NCI-H146 treated with DMSO at 0.1 percent for 48 hours (cell line): Measurements from ENCODE around the gene VPS13D.
"Not testable (repeated sequence)": the region's sequence is repeated elsewhere in the genome, so short reads cannot be mapped to it uniquely, and the experiment has no call there.

ENCODE experiments used
- DNase-seq: peaks from one replicate; lab custom pipeline; 2025; ENCODE audit not compliant: unreplicated experiment; lab: John Stamatoyannopoulos, UW

The VPS13D gene

DNA sequence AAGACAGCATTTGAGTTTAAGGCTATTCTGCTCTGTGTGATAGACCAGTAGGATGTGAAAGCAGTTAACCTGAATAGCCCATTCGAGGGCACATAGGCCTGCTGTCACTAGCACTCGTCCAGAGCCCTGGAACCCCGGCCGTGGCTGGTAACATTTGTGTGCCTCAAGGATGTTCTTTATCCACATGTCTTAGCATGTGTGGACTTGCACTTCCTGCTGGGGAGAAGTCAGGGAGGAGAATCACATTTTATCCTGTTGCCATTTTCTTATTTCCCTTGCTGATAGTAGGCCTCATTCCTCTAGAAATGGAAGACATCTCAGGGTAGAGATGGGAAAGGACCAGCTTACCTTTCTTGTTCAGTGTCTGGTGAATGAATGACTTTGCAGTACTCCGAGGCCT is 54.7 kb downstream of the VPS13D start:
- DNase-seq: no peak

DNA sequence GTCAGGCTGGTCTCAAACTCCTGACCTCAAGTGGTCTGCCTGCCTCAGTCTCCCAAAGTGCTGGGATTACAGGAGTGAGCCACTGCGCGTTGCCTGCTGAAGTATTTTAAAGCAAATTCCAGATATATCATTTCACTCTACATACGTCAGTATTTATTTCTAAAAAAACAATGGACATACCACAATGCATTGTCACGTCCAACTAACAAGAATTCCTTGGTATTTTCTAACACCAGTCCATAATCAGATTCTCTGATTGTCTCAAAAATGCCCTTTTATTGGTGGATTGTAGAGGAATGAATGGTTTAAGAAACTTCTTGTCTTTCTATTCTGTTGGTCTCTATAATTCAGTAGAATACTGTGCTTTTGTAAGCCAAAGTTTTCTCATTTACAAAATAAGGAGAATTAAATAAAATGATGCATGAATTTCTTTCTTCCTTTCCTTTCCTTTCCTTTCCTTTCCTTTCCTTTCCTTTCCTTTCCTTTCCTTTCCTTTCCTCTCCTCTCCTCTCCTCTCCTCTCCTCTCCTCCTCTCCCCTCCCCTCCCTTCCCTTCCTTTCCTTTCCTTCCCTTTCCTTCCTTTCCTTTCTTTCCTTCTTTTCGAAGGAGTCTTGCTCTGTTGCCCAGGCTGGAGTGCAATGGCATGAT is 55.8 kb downstream of the VPS13D start:
- no peak for DNase-seq

DNA sequence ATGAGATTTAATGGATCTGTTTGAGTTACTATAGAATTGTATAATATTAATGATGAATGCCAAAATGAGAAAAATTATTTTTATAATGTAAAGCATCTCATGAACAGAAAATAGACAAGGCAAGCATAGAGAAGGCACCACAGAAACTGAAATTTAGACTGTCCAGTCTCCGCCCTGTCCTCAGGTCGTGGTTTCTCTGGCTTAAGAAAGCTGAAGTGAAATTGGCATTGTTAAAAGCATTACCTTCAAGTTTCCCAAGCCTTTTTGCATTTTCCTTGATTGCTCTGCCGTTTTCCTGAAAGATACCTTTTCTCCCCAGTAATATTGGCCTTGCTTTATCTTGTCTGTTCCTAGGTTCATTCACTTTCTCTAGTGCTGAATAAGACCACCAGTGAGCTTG is 58.0 kb downstream of the VPS13D start:
- no peak for DNase-seq

DNA sequence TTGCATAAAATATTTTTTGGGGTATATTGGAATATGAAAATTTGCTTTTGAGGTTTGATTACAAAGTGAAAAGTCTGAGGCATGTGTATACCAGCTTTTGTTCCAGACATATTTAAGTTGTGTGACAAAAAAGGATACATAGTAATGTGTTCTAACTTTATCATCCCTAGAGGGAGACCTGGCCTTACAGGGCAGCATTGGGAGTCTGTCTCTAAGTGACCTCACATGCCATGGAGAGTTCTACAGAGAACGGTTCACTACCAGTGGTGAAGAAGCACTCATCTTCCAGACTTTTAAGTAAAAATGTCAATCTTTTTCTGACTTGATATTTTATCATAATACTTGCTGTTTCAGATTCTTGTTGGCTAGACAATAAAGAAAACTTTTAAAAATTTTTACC is 61.0 kb downstream of the VPS13D start:
- no peak for DNase-seq

DNA sequence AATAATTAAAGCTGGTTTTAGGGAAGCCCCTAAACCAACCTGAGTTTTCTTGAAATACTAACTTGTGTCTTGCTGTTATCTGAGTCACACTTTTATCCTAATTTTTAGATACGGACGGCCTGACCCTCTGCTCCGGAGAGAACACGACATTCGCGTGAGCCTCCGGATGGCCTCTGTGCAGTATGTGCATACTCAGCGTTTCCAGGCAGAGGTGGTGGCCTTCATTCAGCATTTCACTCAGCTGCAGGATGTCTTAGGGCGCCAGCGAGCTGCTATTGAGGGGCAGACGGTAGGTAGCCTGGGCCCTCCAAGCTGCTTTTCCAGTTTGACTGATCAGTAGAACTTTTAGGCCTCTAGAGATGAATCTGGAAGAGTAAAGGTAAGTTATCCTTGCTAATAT is 63.6 kb downstream of the VPS13D start:
- DNase-seq: no peak

DNA sequence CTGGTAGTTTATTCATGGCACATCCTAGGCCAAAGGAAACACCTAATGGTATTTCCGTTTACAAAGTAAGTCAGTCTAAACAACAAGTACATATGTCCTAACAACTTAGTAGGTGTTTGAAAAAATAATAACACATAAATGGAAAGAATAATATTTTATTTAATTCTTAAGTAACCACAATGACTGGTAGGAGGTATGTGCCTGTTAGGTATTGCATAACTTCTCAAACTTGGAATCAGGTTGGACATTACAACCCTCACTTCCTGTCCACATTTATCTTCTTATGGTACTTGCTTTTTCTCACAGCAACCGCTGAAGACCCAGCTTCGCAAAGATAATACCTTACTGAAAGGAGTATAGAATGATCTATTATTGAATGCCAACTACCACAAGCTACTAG is 64.2 kb downstream of the VPS13D start:
- no peak for DNase-seq

DNA sequence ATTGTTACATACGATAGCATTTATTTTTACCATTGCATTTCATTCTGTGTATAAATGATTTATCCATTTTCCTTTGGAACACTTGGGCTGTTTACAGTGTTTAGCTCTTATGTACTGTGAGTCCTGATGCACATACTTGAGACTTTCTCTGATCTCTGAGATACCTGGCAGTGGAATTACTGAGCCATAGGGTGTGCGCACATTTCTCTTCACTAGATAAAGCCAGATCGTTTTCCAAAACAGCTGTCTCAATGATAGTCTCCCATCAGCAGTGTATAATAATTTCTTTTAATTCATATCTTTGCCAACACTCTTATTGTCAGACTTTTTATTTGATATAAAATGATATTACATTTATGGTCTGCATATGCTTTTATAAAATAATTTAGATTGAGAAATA is 66.2 kb downstream of the VPS13D start:
- DNase-seq: no peak

DNA sequence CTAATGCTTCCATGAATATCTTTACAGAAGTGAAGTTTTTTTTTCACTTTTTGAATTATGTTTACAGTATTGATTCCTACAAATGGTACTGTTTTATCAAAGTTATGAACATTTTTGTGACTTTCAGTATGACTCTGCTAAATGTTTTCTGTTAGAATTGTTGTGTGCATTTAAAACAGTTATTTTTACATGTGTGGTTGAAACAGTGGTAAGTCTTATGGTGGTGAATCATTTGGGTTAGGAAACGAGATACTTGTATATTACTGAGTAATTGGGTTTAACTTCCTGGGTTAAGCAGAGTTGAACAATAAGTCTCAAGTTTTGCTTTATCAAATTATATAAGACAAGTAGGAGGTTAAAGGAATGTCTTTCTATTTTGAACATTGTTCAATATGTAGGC is 66.8 kb downstream of the VPS13D start:
- no peak for DNase-seq

DNA sequence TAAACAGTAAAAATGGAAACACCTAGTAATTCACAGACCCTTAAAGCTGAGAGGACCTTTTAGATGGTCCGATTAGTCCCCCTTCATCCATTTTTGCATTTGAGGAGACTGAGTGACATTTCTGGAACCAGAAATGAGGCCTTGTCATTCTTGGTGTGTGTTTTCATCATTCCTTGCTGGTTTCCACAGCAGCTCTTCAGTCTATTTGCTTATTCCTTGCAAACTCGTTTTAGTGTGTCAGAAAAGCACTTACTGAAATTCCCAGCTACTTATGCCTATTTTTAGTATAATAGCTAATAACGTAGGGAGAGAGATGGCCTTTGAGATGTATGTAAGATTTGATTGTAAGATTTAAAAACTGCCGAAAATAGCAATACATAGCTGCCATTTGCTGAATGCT is 70.9 kb downstream of the VPS13D start:
- no peak for DNase-seq

DNA sequence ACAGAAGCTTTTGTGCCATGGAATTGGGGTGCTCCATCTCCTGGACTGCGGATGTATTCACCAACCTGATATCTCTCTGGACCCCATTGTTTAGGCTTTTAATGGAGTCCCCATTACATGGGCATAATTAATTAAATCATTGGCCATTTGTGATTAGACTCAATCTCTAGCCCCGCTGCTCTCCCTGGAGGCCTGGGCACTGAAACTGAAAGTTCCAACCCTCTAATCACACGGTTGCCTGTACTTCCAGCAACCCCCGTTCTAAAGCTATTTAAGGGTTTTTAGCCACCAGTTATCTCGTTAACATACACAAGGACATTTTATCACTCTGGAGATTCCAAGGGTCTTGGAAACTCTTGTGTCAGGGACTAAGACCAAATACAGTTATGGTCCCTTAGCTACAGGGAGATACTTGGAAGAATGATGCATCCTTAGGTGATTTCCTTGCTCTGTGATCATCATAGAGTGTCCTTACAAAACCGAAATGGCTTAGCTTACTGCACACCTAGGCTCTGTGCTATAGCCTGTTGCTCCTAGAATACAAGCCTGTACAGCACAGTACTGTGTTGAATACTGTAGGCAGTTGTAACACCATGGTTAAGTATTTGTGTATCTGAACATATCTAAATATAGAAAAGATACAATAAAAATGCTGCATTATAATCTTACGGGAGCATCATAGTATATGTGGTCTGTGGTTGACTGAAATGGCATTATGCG is 71.8 kb downstream of the VPS13D start:
- no peak for DNase-seq

DNA sequence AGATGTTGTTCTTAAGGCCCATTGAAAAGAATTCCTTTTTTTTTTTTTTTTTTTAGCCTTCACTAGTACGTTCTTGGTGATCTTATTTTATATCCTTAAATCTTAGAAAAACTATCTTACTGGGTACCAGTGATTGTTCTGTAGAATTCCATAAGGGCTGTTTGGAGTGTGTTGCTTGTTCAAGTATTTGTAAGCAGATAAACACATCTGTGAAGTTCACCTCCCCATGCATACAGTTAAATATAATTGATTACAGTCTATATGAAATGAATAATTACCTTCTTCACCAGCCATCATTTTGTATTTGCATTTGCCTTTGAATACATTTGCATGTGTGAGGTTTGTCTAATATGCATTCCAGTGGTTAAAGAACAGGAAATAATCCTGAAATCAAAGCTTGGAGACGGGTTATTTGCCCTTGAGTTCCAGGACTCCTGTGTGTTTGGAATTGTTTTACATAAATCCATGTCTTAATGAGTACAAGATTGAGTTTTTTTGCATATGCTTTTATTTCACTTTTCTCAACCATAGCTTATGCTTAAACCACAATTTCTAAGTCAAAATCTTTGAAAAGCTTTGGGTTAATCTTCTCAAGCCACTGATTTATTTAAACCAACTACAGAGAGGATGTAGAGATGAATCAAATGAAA is 73.1 kb downstream of the VPS13D start:
- no peak for DNase-seq

DNA sequence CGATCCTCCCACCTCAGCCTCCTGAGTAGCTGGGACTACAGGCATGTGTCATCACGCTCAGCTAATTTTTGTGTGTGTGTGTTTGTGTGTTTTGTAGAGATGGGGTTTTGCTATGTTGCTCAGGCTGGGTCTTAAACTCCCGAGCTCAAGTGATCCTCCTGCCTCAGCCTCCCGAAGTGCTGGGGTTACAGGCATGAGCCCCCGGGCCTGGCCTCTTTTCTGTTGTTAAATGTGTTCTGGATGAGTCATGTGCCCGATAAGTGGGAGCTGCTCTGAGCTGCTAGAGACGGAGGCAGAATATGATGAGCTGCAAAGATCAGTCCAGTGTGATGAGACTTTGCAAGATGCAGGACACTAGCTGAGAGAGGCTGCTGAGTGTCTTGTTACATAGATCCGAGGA is 75.5 kb downstream of the VPS13D start:
- no peak for DNase-seq

DNA sequence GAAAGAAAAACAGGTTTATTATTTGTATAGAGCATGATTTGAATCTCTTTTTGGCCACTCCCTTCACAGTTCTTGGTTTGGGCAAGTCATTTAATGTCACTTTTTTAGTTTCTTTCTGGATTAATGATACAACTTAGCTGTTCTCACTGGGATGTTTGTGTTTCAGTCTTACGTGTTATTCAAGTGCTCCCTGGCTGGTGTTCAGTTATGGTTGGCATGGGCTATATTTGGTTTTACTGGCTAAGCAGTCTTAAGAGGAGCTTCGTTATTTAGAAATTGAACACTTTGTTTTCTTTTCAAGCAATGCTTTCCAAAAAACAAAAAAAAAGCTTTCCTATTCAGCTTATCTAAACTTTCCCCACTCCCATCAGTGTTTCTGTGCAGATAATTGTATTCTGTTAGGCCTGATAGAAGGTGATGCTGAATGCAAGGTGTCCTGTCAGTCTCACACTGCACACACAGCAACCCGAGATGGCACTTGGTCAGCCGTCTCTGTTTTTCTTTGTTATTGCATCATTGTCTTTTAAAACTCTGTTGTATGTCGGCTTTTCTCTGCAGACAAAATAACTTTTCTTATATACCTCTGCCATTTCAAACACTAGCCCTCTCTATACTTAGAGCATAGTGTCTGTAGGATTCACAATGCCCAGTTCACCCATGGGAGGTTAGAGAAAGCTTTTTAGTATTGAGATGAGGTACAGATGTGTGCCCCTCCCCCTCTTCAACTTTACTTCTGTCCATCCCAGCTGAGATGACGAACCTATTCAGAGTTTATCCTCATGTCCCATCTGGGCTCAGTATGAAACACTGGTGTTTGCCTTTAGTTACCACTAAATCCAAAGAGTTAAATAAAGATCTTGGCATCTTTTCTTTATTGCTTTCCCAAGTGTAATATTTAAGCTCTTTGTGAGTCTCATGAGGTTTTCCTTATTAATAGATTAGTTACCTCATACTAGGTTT is 80.2 kb downstream of the VPS13D start:
- DNase-seq: no peak

DNA sequence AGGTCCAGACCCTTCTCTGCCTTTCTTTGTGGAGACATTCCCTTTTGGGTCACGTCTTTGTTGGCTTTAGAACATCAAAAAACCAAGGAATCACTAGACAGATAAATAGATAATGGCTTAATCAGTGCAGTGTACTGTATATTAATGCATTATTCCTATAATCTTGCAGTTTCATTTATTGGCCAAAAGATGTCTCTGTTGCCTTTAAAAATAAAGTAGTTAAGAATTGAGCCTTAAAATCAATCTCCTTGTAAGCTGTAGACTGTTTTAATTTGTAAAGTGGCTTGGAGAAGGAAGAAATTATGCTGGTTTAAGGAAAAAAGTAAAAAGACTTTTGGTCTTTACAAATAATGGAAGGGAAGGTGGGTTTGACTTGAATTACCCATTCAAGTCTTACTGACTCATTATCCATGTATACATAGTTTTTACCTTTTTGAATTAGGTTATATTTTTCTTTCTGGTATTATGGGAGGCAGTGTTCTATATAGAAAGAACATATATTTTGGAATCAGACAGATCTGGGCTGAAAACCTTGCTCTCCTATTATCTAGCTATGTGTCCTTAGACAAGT is 84.6 kb downstream of the VPS13D start:
- DNase-seq: no peak

DNA sequence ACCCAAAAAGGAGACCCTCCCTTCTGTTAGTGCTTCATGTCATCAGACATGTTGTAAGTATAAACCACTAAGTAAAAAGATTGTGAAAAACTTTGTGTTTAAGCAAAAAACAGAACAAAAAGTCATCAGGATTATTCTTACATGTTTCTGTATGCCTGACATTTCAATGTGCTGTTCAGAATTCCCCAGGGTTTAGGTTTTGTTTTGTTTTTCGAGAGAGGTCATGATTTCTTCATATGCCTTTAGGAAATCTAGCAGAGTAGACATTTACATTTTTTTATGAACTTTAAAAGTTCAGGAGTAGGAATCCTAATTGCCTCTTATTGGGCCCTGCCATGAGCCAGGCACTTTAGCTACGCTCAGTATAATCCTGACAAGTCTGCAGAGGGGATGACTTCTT is 85.3 kb downstream of the VPS13D start:
- DNase-seq: no peak

DNA sequence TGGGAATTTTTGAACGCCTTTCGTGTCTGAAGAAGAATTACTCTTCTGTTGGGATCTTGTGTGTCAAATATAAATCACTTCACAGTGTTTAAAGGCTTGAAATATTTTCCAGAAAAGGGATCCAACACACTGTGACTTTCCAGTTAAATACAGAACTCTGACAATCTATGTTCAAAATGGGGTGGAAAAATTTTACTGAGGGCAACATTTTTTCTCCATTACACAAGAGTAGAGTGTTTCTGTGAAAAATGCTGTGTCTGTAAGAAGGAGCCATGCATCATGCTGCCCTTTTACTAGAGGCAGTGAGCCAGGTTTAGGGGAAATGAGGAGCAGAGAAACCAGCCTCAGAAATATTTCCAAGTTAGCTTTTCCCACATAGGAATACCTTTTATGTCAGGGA is 86.5 kb downstream of the VPS13D start:
- DNase-seq: no peak

DNA sequence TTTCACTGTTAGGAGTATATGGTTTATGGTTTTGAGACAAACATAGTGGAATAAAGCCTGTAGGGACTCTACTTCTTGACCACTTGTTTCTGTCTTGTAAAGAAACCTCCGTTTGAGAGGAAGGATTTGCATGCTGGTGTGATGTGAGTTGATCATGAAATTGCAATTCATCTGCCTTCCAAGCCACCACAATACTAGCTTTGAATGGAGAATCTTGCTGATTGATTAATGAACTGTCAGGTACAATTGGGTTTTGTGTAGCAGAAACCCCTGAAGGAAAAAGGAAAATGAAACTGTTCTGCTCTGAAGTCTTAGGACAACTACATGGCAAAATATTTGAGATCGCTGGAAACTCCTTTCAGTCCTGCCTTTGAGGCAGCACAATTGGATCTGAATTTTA is 90.7 kb downstream of the VPS13D start:
- DNase-seq: no peak

DNA sequence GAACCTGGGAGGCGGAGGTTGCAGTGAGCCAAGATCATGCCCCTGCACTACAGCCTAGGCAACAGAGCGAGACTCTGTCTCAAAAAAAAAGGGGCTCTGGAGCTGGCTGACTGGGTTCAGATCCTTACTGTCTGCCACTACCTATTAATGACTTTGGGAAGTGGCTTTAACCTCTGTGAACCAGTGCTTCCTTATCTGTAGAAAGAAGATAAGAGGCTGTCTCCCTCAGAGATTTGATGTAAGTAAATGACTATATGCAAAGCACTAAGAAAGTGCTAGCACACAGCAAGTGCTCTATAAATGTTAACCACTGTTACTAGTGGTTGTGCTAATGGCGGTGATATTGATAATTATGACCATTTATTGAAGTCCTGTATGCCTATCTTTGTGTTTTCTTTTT is 94.6 kb downstream of the VPS13D start:
- DNase-seq: no peak

DNA sequence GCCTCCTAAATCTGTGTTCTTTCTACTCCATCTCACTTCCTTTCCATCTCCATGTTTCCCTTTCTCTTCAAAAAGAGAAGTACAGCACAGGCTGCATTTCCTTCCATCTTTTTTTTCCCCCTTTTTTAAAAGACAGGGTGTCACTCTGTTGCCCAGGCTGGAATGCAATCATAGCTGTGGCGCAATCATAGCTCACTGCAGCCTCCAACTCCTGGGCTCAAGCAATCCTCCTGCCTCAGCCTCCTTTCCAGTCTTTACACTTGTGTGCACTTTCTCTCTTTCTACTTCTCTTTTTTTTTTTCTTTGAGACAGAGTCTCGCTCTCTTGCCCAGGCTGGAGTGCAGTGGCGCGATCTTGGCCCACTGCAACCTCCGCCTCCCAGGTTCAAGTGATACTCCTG is 95.1 kb downstream of the VPS13D start:
- DNase-seq: not testable (repeated sequence)

DNA sequence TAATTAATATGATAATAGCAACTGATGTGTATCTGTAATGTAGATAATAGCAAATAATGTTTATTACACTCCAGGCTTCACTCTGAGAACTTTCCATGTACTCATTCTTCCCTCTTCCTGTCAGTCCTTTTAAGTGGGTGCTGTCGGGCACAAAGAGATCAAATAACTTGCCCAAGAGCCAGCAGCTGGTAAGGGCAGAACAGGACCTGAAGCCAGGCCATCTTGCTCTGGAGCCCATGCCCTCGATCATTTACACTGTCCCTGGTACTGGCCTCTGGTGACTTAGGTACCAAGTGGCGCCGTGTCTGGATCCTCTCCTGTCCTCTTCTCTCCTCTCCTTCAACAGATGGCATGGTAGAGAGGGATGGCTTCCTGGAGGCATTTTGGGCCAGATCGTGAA is 97.2 kb downstream of the VPS13D start:
- no peak for DNase-seq

DNA sequence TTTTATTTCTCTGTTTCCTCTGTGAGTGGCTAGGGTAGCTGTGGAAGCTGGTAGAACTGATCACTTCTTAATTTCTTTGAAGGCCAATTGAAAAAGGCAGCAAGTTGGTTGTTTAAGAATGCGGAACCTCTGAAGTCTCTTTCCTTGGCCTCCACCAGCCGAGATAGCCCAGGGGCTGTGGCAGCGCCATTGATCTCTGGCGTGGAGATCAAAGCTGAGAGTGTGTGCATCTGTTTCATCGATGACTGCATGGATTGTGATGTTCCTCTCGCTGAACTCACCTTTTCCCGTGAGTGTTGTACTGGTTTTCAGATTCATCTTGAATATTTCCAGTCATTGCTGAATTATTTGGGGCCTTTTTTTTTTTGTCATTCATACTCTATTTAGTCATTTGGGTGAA is 97.7 kb downstream of the VPS13D start:
- no peak for DNase-seq
